Uterus (tissue), 2 donors: ENCODE data around the gene KCNJ9.

Source experiments
- POLR2A ChIP-seq, 2 donors: fragments of 450-650 bp; IDR thresholded peaks; one replicate each; pipeline ENCODE4 v1.6.1; 2016; ENCODE audit warnings: antibody characterized with exemption in 2 of 2, mild to moderate bottlenecking in 1 of 2, moderate library complexity in 1 of 2
- TF ChIP-seq, protein P1 (sequence below), 4 experiments: fragments of 200-600 bp in 2 of 4; fragments of 450-650 bp in 2 of 4; sonication (generic) in 2 of 4; IDR thresholded peaks; one replicate each; pipeline ENCODE4 v1.5.1; 2016 to 2019; ENCODE audit warnings: antibody characterized with exemption in 4 of 4, mild to moderate bottlenecking in 2 of 4, moderate library complexity in 1 of 4

GRCh38 chr1:160079448-160079847, 1.9 kb upstream of the KCNJ9 start:
- TF ChIP-seq, protein P1, sequence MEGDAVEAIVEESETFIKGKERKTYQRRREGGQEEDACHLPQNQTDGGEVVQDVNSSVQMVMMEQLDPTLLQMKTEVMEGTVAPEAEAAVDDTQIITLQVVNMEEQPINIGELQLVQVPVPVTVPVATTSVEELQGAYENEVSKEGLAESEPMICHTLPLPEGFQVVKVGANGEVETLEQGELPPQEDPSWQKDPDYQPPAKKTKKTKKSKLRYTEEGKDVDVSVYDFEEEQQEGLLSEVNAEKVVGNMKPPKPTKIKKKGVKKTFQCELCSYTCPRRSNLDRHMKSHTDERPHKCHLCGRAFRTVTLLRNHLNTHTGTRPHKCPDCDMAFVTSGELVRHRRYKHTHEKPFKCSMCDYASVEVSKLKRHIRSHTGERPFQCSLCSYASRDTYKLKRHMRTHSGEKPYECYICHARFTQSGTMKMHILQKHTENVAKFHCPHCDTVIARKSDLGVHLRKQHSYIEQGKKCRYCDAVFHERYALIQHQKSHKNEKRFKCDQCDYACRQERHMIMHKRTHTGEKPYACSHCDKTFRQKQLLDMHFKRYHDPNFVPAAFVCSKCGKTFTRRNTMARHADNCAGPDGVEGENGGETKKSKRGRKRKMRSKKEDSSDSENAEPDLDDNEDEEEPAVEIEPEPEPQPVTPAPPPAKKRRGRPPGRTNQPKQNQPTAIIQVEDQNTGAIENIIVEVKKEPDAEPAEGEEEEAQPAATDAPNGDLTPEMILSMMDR (IDR thresholded peaks at IDR 0.05) = no peak
- TF ChIP-seq POLR2A (IDR thresholded peaks at IDR 0.05) = no peak
